Measurements from ENCODE around the gene DNAI4. TPM values are rescaled to one million over a fixed set of nuclear protein-coding genes. Genes with fewer than 3 reads are reported as not detected.
"Not testable (repeated sequence)": the region's sequence is repeated elsewhere in the genome, so short reads cannot be mapped to it uniquely, and the experiment has no call there.

The DNAI4 gene
- total RNA-seq, 1 donor from 2014 or later, result 1.4 TPM

DNA sequence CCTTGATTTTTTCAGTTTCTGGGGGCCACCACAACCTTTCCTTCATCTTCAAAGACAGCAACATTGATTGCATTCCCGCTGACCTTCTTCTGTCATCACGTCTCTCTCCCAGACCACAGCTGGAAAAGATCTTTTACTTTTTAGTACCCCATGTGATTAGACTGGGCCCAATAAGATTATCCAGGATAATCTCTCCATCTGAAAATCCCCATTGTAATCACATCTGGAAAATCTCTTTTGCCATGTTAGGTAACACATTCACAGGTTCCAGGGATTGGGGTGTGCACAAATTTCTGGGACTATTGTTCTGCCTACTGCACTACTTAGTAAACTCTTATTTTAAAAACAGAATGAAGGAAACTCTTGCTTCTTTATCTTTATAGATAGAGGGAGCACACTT is 76.5 kb downstream of the DNAI4 start:
- DNase-seq (ENCODE audit: low spot score) (no peak), ATAC-seq (no peak)

DNA sequence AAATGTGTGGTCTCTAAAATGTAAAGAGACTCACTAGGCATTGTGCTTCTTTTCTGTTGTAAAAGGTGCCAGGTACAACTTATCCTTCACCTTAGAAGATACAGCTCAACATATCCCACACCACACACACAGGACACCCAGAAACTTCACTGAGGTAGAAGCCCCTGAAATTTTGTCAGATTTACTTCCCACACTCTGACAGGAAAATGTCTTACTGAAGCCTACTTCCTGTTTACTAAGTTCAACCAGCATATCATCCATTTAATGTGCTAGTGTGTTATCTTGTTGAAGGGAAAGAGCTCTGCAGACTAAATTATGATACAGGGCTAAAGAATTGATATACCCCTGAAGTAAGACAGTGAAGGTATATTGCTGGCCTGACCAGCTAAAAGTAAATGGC is 83.7 kb downstream of the DNAI4 start:
- ATAC-seq (no peak), DNase-seq (ENCODE audit: low spot score) (no peak)

DNA sequence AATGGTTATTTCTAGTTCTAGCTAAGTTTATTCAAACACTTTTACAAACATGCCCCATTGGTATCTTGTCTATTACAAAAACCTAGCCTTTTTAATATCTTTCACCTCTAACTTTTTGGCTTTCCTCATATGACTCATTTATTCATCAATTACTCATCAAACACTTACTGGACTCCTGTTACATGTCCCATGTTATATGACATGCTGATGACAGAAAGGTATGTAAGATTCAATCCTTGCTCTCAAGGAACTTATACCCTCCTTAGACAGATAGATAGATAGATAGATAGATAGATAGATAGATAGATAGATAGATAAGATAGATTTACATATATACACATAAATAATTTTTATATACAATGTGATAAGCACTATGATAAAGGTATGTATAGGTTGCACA is 89.7 kb downstream of the DNAI4 start:
- DNase-seq (ENCODE audit: low spot score) (no peak), ATAC-seq (no peak)

DNA sequence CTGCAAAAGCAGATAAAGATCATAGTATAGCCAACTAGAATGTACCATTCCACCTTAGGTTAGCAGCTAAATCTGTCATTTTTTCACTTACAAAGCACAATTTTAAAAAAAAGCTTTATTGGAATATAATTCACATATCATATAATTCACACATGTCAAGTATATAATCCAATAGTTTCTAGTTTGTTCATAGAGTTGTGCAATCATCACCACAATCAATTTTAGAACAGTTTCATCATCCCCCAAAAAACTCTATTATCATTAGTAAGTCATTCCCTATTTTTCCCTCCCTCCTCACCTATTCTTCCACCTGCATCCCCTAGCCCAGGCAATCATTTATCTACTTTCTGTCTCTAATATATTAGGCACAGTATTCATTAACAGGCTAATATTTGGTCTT is 91.5 kb downstream of the DNAI4 start:
- no peak for DNase-seq (ENCODE audit: low spot score)
- no peak for ATAC-seq

DNA sequence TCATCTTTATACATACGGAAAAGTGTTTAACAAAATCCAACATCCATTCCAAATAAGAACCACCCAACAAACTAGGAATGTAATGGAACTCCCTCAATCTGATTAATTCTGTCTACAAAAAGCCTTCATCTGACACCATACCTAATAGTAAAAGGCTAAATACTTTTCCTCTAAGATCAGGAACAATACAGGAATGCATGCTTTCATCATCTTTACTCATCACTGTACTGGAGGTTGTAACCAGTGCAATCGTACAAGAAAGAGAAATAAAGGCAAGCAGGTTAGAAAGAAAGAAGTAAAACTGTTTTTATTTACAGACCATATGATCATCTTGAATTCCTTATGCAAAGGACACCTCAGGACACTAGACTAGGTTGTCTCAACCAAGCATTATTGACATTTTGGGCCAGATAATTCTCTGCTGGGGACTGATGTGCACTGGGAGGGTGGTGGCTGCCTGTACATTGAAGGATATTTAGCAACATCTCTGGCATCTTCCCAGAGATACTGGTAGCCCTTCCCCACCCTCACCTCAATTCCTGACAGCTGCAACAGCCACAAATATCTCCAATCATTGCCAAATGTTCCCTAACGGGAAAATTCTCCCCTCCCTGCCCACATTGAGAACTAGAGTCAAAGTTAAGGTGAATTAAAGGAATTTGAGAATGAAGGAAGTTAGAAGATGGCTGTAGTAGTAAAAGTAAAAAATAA is 93.0 kb downstream of the DNAI4 start:
- ATAC-seq (no peak), DNase-seq (ENCODE audit: low spot score) (no peak)

DNA sequence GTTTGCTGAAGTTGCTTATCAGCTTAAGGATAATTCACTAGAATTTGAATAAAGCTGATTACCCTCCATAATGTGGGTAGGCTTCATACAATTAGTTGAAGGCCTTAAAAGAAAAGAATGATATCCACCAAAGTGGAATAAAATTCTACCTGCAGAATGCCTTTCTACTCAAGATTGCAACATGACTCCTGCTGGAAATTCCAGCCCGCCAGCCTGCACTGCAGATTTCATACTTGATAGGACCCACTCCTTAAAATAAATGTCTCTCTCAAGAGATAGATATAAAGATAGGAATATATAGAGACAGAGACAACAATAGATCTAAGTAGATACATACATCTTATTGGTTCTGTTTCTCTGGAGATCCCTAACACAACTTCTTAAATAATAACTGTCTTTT is 99.9 kb downstream of the DNAI4 start:
- ATAC-seq (no peak), DNase-seq (ENCODE audit: low spot score) (no peak)

DNA sequence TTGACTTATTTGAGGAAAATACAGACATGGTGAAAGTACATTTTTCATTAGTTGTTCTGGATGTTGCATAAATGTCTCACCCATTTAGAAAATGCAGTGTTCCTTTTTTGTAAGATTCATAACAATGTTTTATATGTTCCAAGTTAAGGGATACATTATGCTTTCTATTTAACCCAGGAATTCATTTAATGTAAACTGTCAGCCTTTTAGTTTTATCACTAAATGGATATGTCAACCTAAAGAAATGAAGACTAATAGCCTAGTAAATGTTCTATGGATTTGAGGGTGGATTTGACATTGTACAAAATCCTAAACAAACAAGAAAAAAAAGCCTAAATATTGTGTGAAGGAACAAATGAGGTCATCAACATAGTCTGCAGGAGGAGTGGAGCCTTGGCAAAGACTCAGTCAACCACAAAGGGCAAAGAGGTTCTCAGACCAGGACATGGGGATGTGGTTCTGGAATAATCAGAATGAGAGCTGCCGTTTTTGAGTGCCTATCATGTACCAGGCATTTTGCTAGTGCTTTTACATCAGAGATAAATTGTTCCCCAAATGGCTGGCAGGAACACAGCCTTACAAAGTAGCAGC is 114.8 kb downstream of the DNAI4 start:
- ATAC-seq, result no peak

DNA sequence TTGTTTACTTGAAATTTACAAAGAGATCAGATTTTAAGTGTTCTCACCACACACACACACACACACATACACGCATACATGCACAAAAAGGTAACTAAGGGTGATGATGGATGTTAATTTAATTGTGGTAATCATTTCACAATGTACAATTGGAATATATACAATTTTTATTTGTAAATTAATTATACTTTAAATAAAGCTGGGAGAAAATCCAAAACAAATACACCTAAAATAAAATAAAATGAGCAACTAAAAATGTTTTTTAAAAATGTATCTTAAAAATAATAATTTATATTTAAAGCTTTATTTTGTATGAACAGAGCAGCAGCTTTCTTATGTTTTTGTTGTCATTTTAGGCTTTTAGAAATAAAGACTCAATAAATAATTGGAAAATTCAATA is 115.4 kb downstream of the DNAI4 start:
- no peak for ATAC-seq

More for the DNA sequence above, 114.8 kb downstream of the DNAI4 start:
- DNase-seq (ENCODE audit: low spot score), result no peak

DNA sequence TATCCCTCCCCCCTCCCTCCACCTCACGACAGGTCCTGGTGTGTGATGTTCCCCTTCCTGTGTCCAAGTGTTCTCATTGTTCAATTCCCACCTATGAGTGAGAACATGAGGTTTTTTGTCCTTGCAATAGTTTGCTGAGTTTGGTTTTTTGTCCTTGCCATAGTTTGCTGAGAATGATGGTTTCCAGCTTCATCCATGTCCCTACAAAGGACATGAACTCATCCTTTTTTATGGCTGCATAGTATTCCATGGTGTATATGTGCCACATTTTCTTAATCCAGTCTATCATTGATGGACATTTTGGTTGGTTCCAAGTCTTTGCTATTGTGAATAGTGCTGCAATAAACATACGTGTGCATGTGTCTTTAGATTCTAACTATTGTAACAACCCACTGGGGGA is 128.8 kb downstream of the DNAI4 start:
- ATAC-seq; DNase-seq (ENCODE audit: low spot score): not testable (repeated sequence)

More for the DNA sequence above, 115.4 kb downstream of the DNAI4 start:
- no peak for DNase-seq (ENCODE audit: low spot score)

DNA sequence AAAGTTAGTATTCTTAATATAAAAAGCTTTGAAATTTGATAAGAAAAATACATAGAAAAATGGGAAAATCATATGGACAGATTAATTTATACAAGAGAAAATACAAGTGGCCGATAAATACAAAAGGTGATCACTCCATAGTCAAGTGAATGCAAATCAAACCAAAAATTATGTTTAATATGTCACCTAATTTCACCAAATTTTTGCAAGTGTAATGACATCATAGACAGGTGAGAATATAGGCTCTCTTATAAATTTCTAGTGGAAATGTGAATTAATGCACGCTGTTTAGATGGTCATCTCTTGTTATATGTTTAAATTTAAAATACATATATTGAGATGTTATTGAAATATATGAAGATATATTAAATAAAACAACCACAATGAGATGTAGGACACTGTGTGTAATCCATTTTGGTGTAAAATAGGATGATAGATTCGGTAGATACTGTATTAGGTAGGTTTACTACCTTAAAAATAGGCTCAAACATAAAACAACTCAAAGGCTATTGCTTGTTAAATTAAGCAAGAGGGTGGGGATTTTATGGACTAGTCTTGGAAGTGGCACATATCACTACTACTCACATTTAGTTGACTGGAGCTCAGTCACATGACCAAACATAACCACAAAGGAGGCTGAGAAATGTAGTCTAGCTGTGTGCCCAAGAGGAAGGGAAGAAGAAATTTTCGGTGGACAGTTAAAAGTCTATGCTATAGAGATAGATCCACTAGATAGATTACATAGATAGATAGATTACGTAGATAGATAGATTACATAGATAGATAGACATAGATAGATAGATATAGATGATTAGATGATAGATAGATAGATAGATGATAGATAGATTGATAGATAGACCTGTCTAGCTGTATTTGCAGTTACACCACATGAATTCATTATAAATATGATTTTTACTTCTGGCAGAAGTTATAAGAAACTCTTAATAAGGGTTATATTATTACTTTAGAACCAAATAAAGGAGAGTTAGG is 132.7 kb downstream of the DNAI4 start:
- ATAC-seq (no peak), DNase-seq (ENCODE audit: low spot score) (no peak)

DNA sequence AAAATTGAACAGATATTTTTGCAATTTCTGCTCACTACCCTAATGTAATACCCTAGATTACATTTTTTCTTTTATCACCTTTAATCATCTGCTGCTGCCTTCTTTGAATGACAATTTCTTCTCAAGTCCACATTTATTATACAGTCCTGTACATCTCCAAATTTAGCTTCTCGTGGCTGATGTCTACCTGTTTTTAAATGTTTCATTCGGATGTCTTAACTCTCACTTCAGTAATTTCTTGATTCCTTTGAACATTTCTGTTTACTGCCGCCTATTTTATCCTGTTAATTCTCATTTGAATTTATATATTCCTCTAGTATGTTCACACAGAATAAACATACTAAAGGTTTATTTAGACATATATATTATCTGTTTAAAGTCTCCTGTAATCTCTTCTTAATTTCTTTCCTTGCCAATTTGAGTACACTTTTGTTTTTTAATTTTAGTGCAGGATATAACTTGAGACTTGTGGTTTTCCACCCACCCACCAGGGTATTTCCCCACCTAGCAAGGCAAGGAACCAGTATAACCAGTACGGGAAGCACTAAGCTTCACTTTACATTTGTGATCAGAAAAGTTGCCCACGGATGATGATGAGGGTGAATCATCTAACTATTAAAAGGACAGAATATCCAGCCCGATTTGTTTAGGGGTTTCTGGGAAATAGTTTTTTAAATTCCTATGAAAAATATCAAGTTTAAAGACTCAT is 136.3 kb downstream of the DNAI4 start:
- DNase-seq (ENCODE audit: low spot score) (no peak), ATAC-seq (no peak)

DNA sequence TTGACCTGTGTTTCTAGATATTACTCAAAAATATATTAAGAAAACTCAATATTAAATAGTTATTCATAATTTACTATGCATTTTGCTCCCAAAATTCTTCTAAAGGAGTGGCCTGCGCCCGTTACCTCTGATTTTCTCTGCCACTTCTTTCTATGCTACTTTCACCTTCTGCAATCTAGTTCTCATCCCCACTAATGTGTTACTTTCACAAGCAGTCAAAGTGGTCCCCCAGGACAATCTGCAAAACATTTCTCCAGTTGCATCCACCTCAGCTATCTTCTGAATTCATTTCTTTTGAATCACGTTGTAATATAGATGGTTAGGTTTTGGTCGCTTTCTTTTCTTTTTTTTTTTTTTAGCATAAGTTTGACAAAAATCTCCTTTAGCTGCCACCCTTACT is 137.0 kb downstream of the DNAI4 start:
- ATAC-seq (no peak), DNase-seq (ENCODE audit: low spot score) (no peak)

DNA sequence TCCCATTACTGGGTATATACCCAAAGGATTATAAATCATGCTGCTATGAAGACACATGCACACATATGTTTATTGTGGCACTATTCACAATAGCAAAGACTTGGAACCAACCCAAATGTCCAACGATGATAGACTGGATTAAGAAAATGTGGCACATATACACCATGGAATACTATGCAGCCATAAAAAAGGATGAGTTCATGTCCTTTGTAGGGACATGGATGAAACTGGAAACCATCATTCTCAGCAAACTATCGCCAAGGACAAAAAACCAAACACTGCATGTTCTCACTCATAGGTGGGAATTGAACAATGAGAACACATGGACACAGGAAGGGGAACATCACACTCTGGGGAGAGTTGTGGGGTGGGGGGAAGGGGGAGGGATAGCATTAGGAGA is 138.9 kb downstream of the DNAI4 start:
- ATAC-seq; DNase-seq (ENCODE audit: low spot score): not testable (repeated sequence)

DNA sequence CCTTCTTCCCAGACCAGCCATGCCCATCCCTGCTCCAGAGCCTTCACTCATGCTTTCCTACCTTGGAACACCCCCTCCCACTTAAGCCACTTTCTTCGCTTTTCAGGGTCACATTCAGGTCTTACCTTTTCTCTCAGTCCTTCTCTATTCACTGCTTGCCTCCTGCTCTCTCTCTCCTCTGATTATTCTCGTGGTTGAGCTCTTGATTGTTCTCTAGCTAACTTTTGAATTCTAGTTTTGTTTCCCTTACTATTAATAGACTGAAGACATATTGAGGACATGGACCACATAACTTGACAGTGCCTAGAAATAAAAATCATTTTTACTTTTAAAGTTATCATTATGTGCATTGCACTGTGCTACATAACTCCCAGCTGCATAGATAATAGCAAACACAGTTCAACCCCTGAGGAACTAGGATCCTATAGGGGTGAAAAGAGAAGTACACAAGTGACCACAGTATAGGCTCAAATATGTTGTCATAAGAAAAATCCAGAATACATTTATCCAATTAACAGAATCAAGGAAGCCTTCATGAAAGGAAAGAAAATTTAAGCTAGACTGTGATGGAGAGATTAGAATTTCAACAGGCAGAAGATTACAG is 145.1 kb downstream of the DNAI4 start:
- DNase-seq (ENCODE audit: low spot score) (no peak), ATAC-seq (no peak)

DNA sequence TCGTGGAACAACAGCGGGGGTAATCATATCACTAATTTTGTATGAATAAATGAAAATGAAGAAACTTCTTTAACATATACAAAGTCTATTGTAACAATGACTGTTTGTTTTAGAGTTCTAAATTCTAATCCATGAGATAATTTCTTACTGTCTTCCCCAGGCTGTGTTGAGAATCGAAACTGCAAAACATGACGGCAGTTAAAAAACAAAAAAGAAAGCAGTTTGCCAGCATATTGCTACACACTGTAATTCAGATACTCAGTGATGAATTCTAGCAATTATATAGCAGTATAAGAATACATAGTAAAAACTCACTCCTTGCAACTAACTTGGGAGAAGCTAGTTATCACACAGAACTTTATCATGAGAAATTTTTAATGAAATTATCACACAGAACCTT is 145.7 kb downstream of the DNAI4 start:
- ATAC-seq (no peak), DNase-seq (ENCODE audit: low spot score) (no peak)

DNA sequence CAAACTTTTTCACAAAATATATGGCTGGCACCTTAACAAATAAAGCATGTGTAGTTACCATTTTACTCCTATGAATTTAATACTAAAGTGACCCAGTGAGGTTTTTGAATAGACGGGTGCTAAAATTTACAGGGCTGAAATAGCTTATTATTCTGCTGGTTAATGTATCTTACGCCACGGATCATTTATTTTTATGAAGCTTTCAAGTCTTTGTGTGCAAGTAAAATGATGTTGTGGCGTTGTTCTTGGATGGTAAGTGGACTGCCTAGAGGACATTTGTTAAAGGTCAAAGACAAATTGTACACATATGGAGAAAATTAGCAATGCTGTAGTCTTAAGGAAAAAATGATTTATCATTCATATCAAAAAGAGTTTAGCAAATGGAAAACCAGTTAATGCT is 146.4 kb downstream of the DNAI4 start:
- ATAC-seq (no peak), DNase-seq (ENCODE audit: low spot score) (no peak)

DNA sequence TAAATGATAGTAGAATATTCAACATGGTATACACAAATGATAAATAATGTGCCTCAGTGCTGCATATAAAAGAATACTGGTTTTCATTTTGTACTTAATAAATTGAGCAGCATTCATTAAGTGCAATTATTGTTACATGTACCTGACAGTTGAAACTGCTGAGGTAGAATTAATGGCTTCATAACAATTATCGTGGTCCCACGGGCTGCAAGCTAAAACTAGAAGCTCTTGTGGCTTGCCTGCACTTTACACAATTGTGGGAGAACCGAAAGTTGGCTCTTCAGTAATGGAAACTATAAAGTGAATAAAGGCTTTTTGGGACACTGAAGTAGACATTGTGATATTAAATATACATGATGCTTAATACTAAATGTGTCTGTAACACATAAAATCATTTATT is 146.8 kb downstream of the DNAI4 start:
- ATAC-seq, result no peak

DNA sequence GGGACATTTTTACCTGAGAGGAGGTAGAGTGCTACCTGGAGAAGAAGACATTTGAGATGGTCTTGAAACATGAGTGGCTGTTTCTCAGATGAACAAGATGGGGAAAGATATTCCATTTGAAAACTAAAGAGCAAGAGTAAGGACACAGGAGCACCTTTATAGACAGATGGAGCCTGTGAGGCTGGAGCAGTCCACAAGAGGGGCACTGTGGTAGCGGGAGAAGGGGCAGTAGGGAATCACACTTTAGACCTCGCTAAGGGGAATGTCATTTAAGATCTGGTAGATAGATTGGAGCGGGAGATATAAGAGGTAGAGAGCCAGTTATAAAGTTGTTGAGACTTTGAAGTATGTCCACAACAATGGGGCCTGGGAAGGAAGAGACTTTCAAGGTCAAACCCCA is 149.0 kb downstream of the DNAI4 start:
- no peak for ATAC-seq

More for the DNA sequence above, 146.8 kb downstream of the DNAI4 start:
- no peak for DNase-seq (ENCODE audit: low spot score)

DNA sequence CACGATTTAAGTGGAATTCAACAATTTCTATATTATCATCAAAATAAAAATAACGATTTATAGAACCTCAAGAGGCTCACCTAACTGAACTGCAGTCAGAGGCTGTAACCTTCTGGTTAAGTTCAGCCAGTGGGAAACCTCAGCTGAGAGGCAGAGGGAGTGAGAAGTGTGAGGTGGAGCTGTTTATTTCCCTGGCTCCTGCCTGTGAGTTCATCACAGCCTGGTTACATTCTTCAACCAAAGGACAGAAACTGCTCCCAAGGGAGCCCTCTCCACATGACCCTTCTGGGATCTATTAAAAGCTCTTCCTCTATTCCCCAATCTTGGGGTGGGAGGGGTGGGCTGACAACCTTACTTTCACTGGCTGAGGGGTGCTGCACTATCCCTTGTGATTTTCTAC is 150.2 kb downstream of the DNAI4 start:
- ATAC-seq, result no peak
- no peak for DNase-seq (ENCODE audit: low spot score)

More for the DNA sequence above, 149.0 kb downstream of the DNAI4 start:
- no peak for DNase-seq (ENCODE audit: low spot score)

DNA sequence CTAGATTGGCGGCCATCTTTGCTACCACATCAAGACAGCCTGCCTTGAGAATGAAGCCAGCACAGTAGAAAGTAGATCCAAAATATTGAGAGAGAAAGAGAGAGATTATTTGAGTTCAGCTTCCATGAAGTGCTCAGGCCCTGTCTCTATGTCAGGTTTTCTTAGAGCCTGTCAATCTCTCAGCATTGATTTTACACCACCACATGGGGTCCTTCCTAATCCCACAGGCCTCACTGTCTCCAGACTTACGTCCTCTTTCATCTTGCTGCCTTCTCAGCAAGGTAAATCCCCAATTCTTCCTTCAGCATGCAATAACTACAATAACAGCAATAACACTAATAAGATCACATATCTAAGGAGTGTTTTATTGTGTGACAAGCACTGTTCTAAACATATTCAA is 151.4 kb downstream of the DNAI4 start:
- ATAC-seq (no peak), DNase-seq (ENCODE audit: low spot score) (no peak)

DNA sequence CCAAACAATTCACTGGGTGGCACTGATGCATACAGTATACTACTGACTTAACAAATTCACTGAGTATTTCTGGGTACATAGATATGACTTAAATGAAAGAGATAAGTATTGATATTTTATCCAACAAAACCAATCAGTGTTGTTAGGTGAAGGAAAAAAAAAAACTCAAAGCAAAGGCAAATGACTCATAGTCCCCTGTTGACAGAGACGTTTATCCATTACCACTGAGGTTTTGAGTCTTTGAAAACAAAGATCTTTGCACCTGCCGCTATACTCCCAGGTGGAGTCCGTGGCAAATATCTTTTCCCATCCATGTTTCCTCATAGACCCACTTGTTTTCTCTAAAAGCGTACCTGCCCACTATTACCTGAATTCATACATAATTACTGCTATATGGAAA is 154.0 kb downstream of the DNAI4 start:
- ATAC-seq (no peak), DNase-seq (ENCODE audit: low spot score) (no peak)
